DOHH2 (cell line): Measurements from ENCODE around the gene GASK1A.

Source experiments
- H3F3A ChIP-seq: fragments of 200-600 bp; sonication (generic), shearing (Covaris generic); 2 replicates; pipeline ENCODE4 v1.6.0; 2016; ENCODE audit warnings: antibody characterized with exemption, mild to moderate bottlenecking; ENCODE audit not compliant: control insufficient read depth, insufficient read depth
- H3K27ac ChIP-seq: fragments of 200-600 bp; sonication (generic); 2 replicates; pipeline ENCODE4 v1.5.1; 2014; ENCODE audit warnings: low read depth, mild to moderate bottlenecking, low read length, moderate library complexity
- H3K27me3 ChIP-seq: fragments of 200-600 bp; sonication (generic); 2 replicates; pipeline ENCODE4 v1.6.1; 2014; ENCODE audit warnings: mild to moderate bottlenecking, low read length, mixed read lengths; ENCODE audit not compliant: control insufficient read depth
- H3K36me3 ChIP-seq: fragments of 200-600 bp; sonication (generic); 2 replicates; pipeline ENCODE4 v1.6.1; 2014; ENCODE audit warnings: mild to moderate bottlenecking, low read length, moderate library complexity, mixed read lengths; ENCODE audit not compliant: control insufficient read depth
- H3K4me1 ChIP-seq: fragments of 200-600 bp; sonication (generic); 2 replicates; pipeline ENCODE4 v1.6.1; 2014; ENCODE audit warnings: mild to moderate bottlenecking, low read length, mixed read lengths; ENCODE audit not compliant: control insufficient read depth
- H3K4me2 ChIP-seq: fragments of 200-600 bp; sonication (generic); 2 replicates; pipeline ENCODE4 v1.6.0; 2014; ENCODE audit warnings: mild to moderate bottlenecking, low read length, moderate library complexity
- H3K4me3 ChIP-seq: fragments of 200-600 bp; sonication (generic); 2 replicates; pipeline ENCODE4 v1.5.1; 2014; ENCODE audit warnings: mild to moderate bottlenecking, low read length, mixed read lengths
- H3K79me2 ChIP-seq: fragments of 200-600 bp; sonication (generic); 2 replicates; pipeline ENCODE4 v1.6.1; 2014; ENCODE audit warnings: mild to moderate bottlenecking, low read length, mixed read lengths; ENCODE audit not compliant: control insufficient read depth
- H3K9me2 ChIP-seq: fragments of 200-600 bp; sonication (generic); replicated peaks from 2 replicates; pipeline ENCODE4 v1.6.1; 2014; ENCODE audit warnings: mild to moderate bottlenecking, low read length, mixed read lengths; ENCODE audit not compliant: control insufficient read depth
- H3K9me3 ChIP-seq: fragments of 200-600 bp; sonication (generic); 2 replicates; pipeline ENCODE4 v1.6.1; 2014; ENCODE audit warnings: antibody characterized with exemption, low read length, mixed read lengths; ENCODE audit not compliant: control insufficient read depth, insufficient read depth
- H4K20me1 ChIP-seq: fragments of 200-600 bp; sonication (generic); 2 replicates; pipeline ENCODE4 v1.6.0; 2014; ENCODE audit warnings: low read depth, mild to moderate bottlenecking, antibody characterized with exemption, low read length, moderate library complexity; ENCODE audit not compliant: control insufficient read depth, insufficient read depth
- EZH2phosphoT487 ChIP-seq: fragments of 200-600 bp; sonication (generic); IDR thresholded peaks from 2 replicates; pipeline ENCODE4 v1.6.1; 2017; ENCODE audit warnings: borderline replicate concordance, mild to moderate bottlenecking, antibody characterized with exemption, low read length, moderate library complexity, mixed read lengths
- TF ChIP-seq, protein P1 (sequence below): fragments of 200-600 bp; sonication (generic); IDR thresholded peaks from one replicate; pipeline ENCODE4 v1.5.1; 2014; ENCODE audit warnings: antibody characterized with exemption, mild to moderate bottlenecking, low read depth, low read length; ENCODE audit not compliant: poor library complexity, severe bottlenecking

GASK1A gene

GRCh38 chr3:43034911-43035310, 55.8 kb downstream of the GASK1A start:
- H3F3A ChIP-seq, result no peaks in the 10 kb centered on the region
- H4K20me1 ChIP-seq, result no peaks in the 10 kb centered on the region
- no peak overlapping the region for H3K27ac ChIP-seq
- no peak overlapping the region for H3K4me2 ChIP-seq
- H3K4me3 ChIP-seq, result no peak overlapping the region
- H3K9me2 ChIP-seq, result no peaks in the 10 kb centered on the region
- H3K9me3 ChIP-seq, result no peaks in the 10 kb centered on the region
- H3K27me3 ChIP-seq, result no peaks in the 10 kb centered on the region
- TF ChIP-seq EZH2phosphoT487, result no peak
- TF ChIP-seq, protein P1, sequence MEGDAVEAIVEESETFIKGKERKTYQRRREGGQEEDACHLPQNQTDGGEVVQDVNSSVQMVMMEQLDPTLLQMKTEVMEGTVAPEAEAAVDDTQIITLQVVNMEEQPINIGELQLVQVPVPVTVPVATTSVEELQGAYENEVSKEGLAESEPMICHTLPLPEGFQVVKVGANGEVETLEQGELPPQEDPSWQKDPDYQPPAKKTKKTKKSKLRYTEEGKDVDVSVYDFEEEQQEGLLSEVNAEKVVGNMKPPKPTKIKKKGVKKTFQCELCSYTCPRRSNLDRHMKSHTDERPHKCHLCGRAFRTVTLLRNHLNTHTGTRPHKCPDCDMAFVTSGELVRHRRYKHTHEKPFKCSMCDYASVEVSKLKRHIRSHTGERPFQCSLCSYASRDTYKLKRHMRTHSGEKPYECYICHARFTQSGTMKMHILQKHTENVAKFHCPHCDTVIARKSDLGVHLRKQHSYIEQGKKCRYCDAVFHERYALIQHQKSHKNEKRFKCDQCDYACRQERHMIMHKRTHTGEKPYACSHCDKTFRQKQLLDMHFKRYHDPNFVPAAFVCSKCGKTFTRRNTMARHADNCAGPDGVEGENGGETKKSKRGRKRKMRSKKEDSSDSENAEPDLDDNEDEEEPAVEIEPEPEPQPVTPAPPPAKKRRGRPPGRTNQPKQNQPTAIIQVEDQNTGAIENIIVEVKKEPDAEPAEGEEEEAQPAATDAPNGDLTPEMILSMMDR, result no peak
- no peaks in the 10 kb centered on the region for H3K36me3 ChIP-seq
- H3K4me1 ChIP-seq, result no peaks in the 10 kb centered on the region
- H3K79me2 ChIP-seq, result no peaks in the 10 kb centered on the region

DNA sequence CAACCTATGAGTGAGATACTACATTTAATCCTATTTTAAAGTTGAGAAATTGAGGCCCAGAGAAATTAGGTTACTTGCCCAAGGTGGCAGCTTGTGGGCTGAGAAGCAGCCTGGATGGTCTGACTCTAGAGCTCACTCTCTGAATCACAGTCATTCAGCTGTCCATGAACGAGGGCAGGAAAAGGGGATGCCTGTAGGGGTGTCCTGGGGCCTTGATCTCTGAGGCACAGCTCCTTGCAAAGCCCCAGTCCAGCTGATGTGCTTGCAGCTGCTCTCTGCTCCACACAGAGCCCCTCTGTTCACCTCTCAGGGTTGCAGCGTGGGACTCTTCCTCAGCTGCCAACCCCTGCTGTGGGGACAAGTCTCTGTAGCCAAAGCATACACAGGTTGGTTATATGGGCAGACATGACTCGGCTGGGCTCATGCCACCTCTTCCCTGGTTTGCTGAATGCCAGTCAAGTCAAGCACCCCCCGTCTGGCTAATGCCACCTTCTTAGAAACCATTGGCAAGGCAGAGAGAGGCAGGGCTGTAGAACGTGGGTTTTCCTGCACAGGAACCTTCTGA, 56.8 kb downstream of the GASK1A start:
- Histone ChIP-seq H3K9me2 (no peaks in the 10 kb centered on the region), H3K27ac (no peak overlapping the region), H3K4me3 (no peak overlapping the region), H3K79me2 (no peaks in the 10 kb centered on the region), H3K27me3 (no peaks in the 10 kb centered on the region), H4K20me1 (no peaks in the 10 kb centered on the region), H3K36me3 (no peaks in the 10 kb centered on the region), H3F3A (no peaks in the 10 kb centered on the region), H3K4me1 (no peaks in the 10 kb centered on the region), H3K9me3 (no peaks in the 10 kb centered on the region), H3K4me2 (no peak overlapping the region)
- no peak for TF ChIP-seq EZH2phosphoT487
- TF ChIP-seq, protein P1, result no peak

DNA sequence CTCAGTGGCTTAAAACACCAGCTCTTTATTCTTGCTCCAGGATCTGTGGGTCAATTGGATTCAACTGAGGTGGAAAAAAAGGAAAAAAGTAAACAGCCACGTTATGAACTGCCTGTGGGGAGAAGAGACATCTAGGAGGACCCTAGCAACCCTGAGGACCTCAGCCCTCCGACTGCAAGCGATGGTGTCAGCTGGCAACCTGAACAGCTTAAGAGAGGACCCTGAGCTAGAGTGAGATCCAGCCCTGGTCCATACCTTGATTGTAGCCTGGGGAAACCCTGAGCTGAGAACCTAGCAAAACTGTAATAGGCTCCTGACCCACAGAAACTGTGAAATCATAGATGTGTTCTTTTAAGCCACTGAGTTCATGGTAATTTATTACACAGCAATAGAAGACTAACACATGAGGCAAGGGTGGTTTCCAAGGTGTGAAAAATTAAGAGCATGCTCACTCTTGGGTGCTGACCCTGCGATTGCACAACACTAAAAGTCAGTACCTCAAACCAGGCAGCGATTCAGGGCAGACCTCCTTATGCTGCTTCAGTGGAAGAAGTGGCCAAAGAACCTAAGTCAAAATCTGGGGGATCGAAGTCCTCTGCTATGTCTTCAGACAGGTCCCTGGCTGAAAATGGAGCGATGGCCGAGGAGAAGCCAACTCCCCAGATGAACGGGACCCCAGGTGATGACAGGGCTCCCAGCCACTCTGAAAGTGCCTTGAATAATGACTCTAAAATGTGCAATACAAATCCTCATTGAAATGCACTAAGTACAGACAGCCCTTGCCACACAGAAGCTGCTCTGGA, 57.7 kb downstream of the GASK1A start:
- no peaks in the 10 kb centered on the region for H3K79me2 ChIP-seq
- H3K36me3 ChIP-seq, result no peaks in the 10 kb centered on the region
- no peaks in the 10 kb centered on the region for H4K20me1 ChIP-seq
- no peak overlapping the region for H3K4me3 ChIP-seq
- TF ChIP-seq, protein P1, result no peak
- TF ChIP-seq EZH2phosphoT487, result no peak
- no peak overlapping the region for H3K4me2 ChIP-seq
- H3K9me3 ChIP-seq, result no peaks in the 10 kb centered on the region
- no peaks in the 10 kb centered on the region for H3K4me1 ChIP-seq
- H3F3A ChIP-seq, result no peaks in the 10 kb centered on the region
- no peaks in the 10 kb centered on the region for H3K9me2 ChIP-seq
- no peak overlapping the region for H3K27ac ChIP-seq
- no peaks in the 10 kb centered on the region for H3K27me3 ChIP-seq
